HCT116 (cell line): Measurements from ENCODE around the gene STX1B. TPM values are rescaled to one million over a fixed set of nuclear protein-coding genes. Genes with fewer than 3 reads are reported as not detected.

ENCODE experiments used
- ATAC-seq: fragments of 200-7000 bp; cut with Tn5 transposase; 2 replicates; pipeline ENCODE4 v1.9.1; 2020; ENCODE audit warnings: mild to moderate bottlenecking, moderate library complexity
- BruUV-seq: library from RNA; stranded (reverse); fragments of 400-500 nt; replicated peaks from 2 replicates; lab custom pipeline; 2021; lab: Mats Ljungman, UMichigan
- CTCF ChIA-PET: fragments of 300-600 bp; sonication (Branson Sonifier 250); formaldehyde crosslinking; loops from one replicate; lab custom pipeline; 2021; ENCODE audit warnings: antibody characterized with exemption; lab: Charles Lee
- POLR2A ChIA-PET: fragments of 300-600, 350-600 bp; sonication (Branson Sonifier 250); formaldehyde crosslinking; loops from one replicate; lab custom pipeline; 2021; ENCODE audit warnings: antibody characterized with exemption; lab: Charles Lee
- RAD21 ChIA-PET, 2 experiments: fragments of 300-600 bp; sonication (Branson Sonifier 250); formaldehyde crosslinking; loops; one replicate each; lab custom pipeline; 2023; ENCODE audit warnings: low total read pairs in 2 of 2; ENCODE audit not compliant: uncharacterized antibody in 2 of 2, unreplicated experiment in 2 of 2, low non-redundant PET in 1 of 2; lab: Charles Lee
- DNase-seq: peaks from one replicate; pipeline ENCODE4 v3.0.0-alpha.2; 2010; ENCODE audit warnings: low read depth, low spot score
- H2AFZ ChIP-seq: fragments of 200-600 bp; shearing (Covaris generic), sonication (generic); 2 replicates; pipeline ENCODE4 v1.6.1; 2017; ENCODE audit warnings: low read depth, mixed run types, mixed read lengths, antibody characterized with exemption, low read length; ENCODE audit not compliant: poor library complexity, severe bottlenecking
- H3K27ac ChIP-seq: 2 replicates; pipeline ENCODE4 v1.5.1; 2012; ENCODE audit warnings: low read depth, low read length
- H3K27me3 ChIP-seq: fragments of 200-600 bp; sonication (generic); 2 replicates; pipeline ENCODE4 v1.6.1; 2016; ENCODE audit warnings: mixed run types, low read length, mixed read lengths; ENCODE audit not compliant: insufficient read depth
- H3K36me3 ChIP-seq, 2 experiments: fragments of 200-500 bp in 1 of 2; fragments of 200-600 bp in 1 of 2; sonication (Bioruptor generic) in 1 of 2; sonication (generic) in 1 of 2; 2 replicates each; pipeline versions ENCODE4 v1.5.1 to v1.6.1; 2014 to 2016; ENCODE audit warnings: low read length in 2 of 2, inconsistent platforms in 1 of 2, mixed read lengths in 1 of 2, mixed run types in 1 of 2; ENCODE audit not compliant: insufficient read depth in 2 of 2, control insufficient read depth in 1 of 2
- H3K4me1 ChIP-seq, 2 experiments: fragments of 200-600 bp in 1 of 2; sonication (generic) in 1 of 2; 2 replicates each; pipeline versions ENCODE4 v1.5.1 to v1.6.1; 2012 to 2017; ENCODE audit warnings: low read length in 2 of 2, inconsistent platforms in 1 of 2, mild to moderate bottlenecking in 1 of 2, mixed read lengths in 1 of 2, mixed run types in 1 of 2, moderate library complexity in 1 of 2; ENCODE audit not compliant: insufficient read depth in 2 of 2, control insufficient read depth in 1 of 2
- H3K4me2 ChIP-seq: fragments of 200-600 bp; sonication (generic); 2 replicates; pipeline ENCODE4 v1.6.1; 2017; ENCODE audit warnings: mixed run types, low read length, mixed read lengths
- H3K4me3 ChIP-seq, 2 experiments: fragments of 200-600 bp in 1 of 2; sonication (generic) in 1 of 2; replicated peaks in 1 of 2; 2 replicates each; pipeline ENCODE4 v1.5.1; 2011 to 2016; ENCODE audit warnings: low read length in 2 of 2, control low read depth in 1 of 2, low read depth in 1 of 2, mild to moderate bottlenecking in 1 of 2, mixed read lengths in 1 of 2, mixed run types in 1 of 2
- H3K79me2 ChIP-seq: fragments of 200-600 bp; sonication (generic); 2 replicates; pipeline ENCODE4 v1.6.1; 2017; ENCODE audit warnings: mild to moderate bottlenecking, mixed run types, low read length, moderate library complexity, mixed read lengths; ENCODE audit not compliant: insufficient read depth
- H3K9ac ChIP-seq: fragments of 200-600 bp; sonication (generic); 2 replicates; pipeline ENCODE4 v1.6.1; 2016; ENCODE audit warnings: low read length, mixed read lengths
- H3K9me2 ChIP-seq: fragments of 200-600 bp; sonication (generic), shearing (Covaris generic); 2 replicates; pipeline ENCODE4 v1.6.1; 2017; ENCODE audit warnings: mixed run types, mild to moderate bottlenecking, moderate library complexity; ENCODE audit not compliant: insufficient read depth
- H3K9me3 ChIP-seq, 2 experiments: fragments of 200-500 bp in 1 of 2; fragments of 200-600 bp in 1 of 2; sonication (Bioruptor generic) in 1 of 2; sonication (generic) in 1 of 2; 2 replicates each; pipeline ENCODE4 v1.6.1; 2014 to 2017; ENCODE audit warnings: low read length in 2 of 2, mixed read lengths in 2 of 2, inconsistent platforms in 1 of 2, low read depth in 1 of 2, mild to moderate bottlenecking in 1 of 2, mixed run types in 1 of 2, moderate library complexity in 1 of 2; ENCODE audit not compliant: control insufficient read depth in 1 of 2, insufficient read depth in 1 of 2
- H4K20me1 ChIP-seq: fragments of 200-600 bp; sonication (generic), shearing (Covaris generic); 2 replicates; pipeline ENCODE4 v1.6.1; 2017; ENCODE audit warnings: mixed run types, mild to moderate bottlenecking, moderate library complexity; ENCODE audit not compliant: insufficient read depth
- CEBPB ChIP-seq: IDR thresholded peaks from 2 replicates; pipeline ENCODE4 v1.6.1; 2012; ENCODE audit warnings: low read depth
- EGR1 ChIP-seq: IDR thresholded peaks from 2 replicates; pipeline ENCODE4 v1.6.1; 2012; ENCODE audit warnings: low read depth
- EZH2 ChIP-seq: fragments of 200-600 bp; sonication (generic); IDR thresholded peaks from 2 replicates; pipeline ENCODE4 v1.6.1; 2017; ENCODE audit warnings: antibody characterized with exemption, mixed run types
- EZH2phosphoT487 ChIP-seq: fragments of 200-600 bp; IDR thresholded peaks from 2 replicates; pipeline ENCODE4 v1.6.1; 2018; ENCODE audit warnings: antibody characterized with exemption, borderline replicate concordance
- FOSL1 ChIP-seq: IDR thresholded peaks from 2 replicates; pipeline ENCODE4 v1.6.1; 2012; ENCODE audit warnings: low read depth
- JUND ChIP-seq: IDR thresholded peaks from 2 replicates; pipeline ENCODE4 v1.6.1; 2012
- POLR2A ChIP-seq: IDR thresholded peaks from 2 replicates; pipeline ENCODE4 v1.7.0; 2011; ENCODE audit warnings: borderline replicate concordance; ENCODE audit not compliant: insufficient read depth, insufficient read length; ENCODE audit errors: extremely low read depth
- POLR2AphosphoS5 ChIP-seq: IDR thresholded peaks from 2 replicates; pipeline ENCODE4 v1.6.1; 2011; ENCODE audit warnings: mild to moderate bottlenecking, low read depth, low read length, moderate library complexity
- RAD21 ChIP-seq: IDR thresholded peaks from 2 replicates; pipeline ENCODE4 v1.6.1; 2012; ENCODE audit warnings: low read depth, mild to moderate bottlenecking
- SIN3A ChIP-seq: IDR thresholded peaks from 2 replicates; pipeline ENCODE4 v1.6.1; 2012; ENCODE audit warnings: low read depth
- SRF ChIP-seq: IDR thresholded peaks from 2 replicates; pipeline ENCODE4 v1.6.1; 2012; ENCODE audit warnings: low read depth
- TCF7L2 ChIP-seq: IDR thresholded peaks from 2 replicates; pipeline ENCODE4 v1.7.0; 2011; ENCODE audit warnings: borderline replicate concordance, inconsistent platforms; ENCODE audit not compliant: insufficient read depth, insufficient read length; ENCODE audit errors: extremely low read depth
- YY1 ChIP-seq: IDR thresholded peaks from 2 replicates; pipeline ENCODE4 v1.6.1; 2011; ENCODE audit warnings: low read length, low read depth, moderate library complexity, mild to moderate bottlenecking; ENCODE audit not compliant: insufficient replicate concordance; ENCODE audit errors: extremely low read depth
- ZFX ChIP-seq: fragments of 450-650 bp; IDR thresholded peaks from 2 replicates; pipeline ENCODE4 v1.6.1; 2017
- ZNF274 ChIP-seq: fragments of 200-500 bp; sonication (Bioruptor generic); IDR thresholded peaks from 2 replicates; pipeline ENCODE4 v1.6.1; 2014; ENCODE audit warnings: mild to moderate bottlenecking, low read depth, low read length, inconsistent platforms
- intact Hi-C: fragments of 100-400 bp; cut with micrococcal nuclease; formaldehyde crosslinking; loops from 2 replicates; pipeline ENCODE4 v1.10.0; 2022
- total RNA-seq: library from RNA; stranded (reverse); gene quantifications from one replicate; pipeline ENCODE4 v1.2.1, GENCODE V29; 2021; ENCODE audit not compliant: unreplicated experiment
- TF ChIP-seq, protein P1 (sequence below), 3 experiments: fragments of 200-600 bp in 1 of 3; sonication (generic) in 1 of 3; IDR thresholded peaks in 2 of 3; conservative IDR thresholded peaks in 1 of 3; 2 replicates each; pipeline ENCODE4 v1.5.1; 2012 to 2017; ENCODE audit warnings: low read depth in 2 of 3, low read length in 2 of 3, antibody characterized with exemption in 1 of 3, borderline replicate concordance in 1 of 3, control low read depth in 1 of 3, mild to moderate bottlenecking in 1 of 3, mixed read lengths in 1 of 3, mixed run types in 1 of 3, moderate library complexity in 1 of 3; ENCODE audit not compliant: insufficient read depth in 1 of 3
- TF ChIP-seq, protein P2 (sequence below): IDR thresholded peaks from 2 replicates; pipeline ENCODE4 v1.6.1; 2012
- TF ChIP-seq, protein P3 (sequence below): IDR thresholded peaks from 2 replicates; pipeline ENCODE4 v1.6.1; 2012; ENCODE audit warnings: low read depth
- TF ChIP-seq, protein P4 (sequence below): IDR thresholded peaks from 2 replicates; pipeline ENCODE4 v1.6.1; 2011; ENCODE audit warnings: mild to moderate bottlenecking, low read length, moderate library complexity; ENCODE audit not compliant: insufficient replicate concordance; ENCODE audit errors: extremely low read depth

STX1B gene
- total RNA-seq, 1 experiment from 2014 or later: 1.6 TPM

DNA sequence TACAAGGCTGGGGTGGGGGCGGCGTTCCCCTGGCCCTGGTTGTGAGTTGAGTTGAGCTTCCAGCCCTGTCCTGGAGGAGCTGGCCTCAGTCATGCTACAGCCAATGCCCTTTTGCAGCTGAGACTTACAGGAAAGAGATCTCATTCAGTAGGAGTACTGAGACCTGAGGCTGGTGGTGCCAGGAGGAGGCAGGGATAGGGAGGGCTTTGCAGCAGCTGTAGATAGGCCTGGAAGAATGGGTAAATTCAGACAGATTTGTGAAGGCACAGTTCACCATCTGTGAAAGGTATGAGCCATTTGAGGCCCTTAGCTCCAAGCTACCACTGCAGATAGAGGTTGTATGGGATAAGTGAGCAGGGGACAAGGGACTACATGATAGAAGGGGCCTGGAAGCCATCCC is 28.6 kb upstream of the STX1B start:
- ChIA-PET RAD21 (no interaction called here), POLR2A (no interaction called here), CTCF (no interaction called here)
- Histone ChIP-seq H3K9me3 (no peaks in the 10 kb centered on the region), H3K9me2 (no peaks in the 10 kb centered on the region), H3K4me2 (no peak overlapping the region), H3K4me3 (no peak overlapping the region), H3K9ac (no peak overlapping the region), H2AFZ (no peak overlapping the region), H3K4me1 (peaks cover 0 to 6% of the 10 kb centered on the region in 2 experiments; a peak in 1 of 4 replicates), H3K36me3 (peaks cover 0 to 3% of the 10 kb centered on the region in 2 experiments; a peak in 2 of 4 replicates), H4K20me1 (no peaks in the 10 kb centered on the region), H3K79me2 (peaks cover 7% of the 10 kb centered on the region; the same call in 1 of the 2 replicates), H3K27ac (no peak overlapping the region), H3K27me3 (no peaks in the 10 kb centered on the region)
- ATAC-seq (no peak), DNase-seq (no peak)
- BruUV-seq: no TSS peak
- intact Hi-C loops: no loop called here
- no peak for TF ChIP-seq RAD21
- no peak for TF ChIP-seq EZH2phosphoT487
- TF ChIP-seq EGR1: no peak
- TF ChIP-seq YY1: no peak
- TF ChIP-seq, protein P1, sequence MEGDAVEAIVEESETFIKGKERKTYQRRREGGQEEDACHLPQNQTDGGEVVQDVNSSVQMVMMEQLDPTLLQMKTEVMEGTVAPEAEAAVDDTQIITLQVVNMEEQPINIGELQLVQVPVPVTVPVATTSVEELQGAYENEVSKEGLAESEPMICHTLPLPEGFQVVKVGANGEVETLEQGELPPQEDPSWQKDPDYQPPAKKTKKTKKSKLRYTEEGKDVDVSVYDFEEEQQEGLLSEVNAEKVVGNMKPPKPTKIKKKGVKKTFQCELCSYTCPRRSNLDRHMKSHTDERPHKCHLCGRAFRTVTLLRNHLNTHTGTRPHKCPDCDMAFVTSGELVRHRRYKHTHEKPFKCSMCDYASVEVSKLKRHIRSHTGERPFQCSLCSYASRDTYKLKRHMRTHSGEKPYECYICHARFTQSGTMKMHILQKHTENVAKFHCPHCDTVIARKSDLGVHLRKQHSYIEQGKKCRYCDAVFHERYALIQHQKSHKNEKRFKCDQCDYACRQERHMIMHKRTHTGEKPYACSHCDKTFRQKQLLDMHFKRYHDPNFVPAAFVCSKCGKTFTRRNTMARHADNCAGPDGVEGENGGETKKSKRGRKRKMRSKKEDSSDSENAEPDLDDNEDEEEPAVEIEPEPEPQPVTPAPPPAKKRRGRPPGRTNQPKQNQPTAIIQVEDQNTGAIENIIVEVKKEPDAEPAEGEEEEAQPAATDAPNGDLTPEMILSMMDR (IDR thresholded peaks at IDR 0.05 in 2 of 3, conservative IDR thresholded peaks at IDR 0.05 in 1 of 3; ENCODE audit: borderline replicate concordance in 1 of 3, insufficient read depth in 1 of 3, low read depth in 2 of 3, low read length in 2 of 3): no peak
- no peak for TF ChIP-seq EZH2
- TF ChIP-seq POLR2A: no peak
- TF ChIP-seq, protein P2, sequence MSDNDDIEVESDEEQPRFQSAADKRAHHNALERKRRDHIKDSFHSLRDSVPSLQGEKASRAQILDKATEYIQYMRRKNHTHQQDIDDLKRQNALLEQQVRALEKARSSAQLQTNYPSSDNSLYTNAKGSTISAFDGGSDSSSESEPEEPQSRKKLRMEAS: no peak
- no peak for TF ChIP-seq SIN3A
- TF ChIP-seq TCF7L2: no peak
- TF ChIP-seq, protein P3, sequence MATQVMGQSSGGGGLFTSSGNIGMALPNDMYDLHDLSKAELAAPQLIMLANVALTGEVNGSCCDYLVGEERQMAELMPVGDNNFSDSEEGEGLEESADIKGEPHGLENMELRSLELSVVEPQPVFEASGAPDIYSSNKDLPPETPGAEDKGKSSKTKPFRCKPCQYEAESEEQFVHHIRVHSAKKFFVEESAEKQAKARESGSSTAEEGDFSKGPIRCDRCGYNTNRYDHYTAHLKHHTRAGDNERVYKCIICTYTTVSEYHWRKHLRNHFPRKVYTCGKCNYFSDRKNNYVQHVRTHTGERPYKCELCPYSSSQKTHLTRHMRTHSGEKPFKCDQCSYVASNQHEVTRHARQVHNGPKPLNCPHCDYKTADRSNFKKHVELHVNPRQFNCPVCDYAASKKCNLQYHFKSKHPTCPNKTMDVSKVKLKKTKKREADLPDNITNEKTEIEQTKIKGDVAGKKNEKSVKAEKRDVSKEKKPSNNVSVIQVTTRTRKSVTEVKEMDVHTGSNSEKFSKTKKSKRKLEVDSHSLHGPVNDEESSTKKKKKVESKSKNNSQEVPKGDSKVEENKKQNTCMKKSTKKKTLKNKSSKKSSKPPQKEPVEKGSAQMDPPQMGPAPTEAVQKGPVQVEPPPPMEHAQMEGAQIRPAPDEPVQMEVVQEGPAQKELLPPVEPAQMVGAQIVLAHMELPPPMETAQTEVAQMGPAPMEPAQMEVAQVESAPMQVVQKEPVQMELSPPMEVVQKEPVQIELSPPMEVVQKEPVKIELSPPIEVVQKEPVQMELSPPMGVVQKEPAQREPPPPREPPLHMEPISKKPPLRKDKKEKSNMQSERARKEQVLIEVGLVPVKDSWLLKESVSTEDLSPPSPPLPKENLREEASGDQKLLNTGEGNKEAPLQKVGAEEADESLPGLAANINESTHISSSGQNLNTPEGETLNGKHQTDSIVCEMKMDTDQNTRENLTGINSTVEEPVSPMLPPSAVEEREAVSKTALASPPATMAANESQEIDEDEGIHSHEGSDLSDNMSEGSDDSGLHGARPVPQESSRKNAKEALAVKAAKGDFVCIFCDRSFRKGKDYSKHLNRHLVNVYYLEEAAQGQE: no peak
- no peak for TF ChIP-seq POLR2AphosphoS5
- no peak for TF ChIP-seq CEBPB
- no peak for TF ChIP-seq SRF
- no peak for TF ChIP-seq JUND
- no peak for TF ChIP-seq ZFX
- TF ChIP-seq ZNF274: no peak
- TF ChIP-seq, protein P4, sequence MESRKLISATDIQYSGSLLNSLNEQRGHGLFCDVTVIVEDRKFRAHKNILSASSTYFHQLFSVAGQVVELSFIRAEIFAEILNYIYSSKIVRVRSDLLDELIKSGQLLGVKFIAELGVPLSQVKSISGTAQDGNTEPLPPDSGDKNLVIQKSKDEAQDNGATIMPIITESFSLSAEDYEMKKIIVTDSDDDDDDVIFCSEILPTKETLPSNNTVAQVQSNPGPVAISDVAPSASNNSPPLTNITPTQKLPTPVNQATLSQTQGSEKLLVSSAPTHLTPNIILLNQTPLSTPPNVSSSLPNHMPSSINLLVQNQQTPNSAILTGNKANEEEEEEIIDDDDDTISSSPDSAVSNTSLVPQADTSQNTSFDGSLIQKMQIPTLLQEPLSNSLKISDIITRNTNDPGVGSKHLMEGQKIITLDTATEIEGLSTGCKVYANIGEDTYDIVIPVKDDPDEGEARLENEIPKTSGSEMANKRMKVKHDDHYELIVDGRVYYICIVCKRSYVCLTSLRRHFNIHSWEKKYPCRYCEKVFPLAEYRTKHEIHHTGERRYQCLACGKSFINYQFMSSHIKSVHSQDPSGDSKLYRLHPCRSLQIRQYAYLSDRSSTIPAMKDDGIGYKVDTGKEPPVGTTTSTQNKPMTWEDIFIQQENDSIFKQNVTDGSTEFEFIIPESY: no peak
- no peak for TF ChIP-seq FOSL1
- TF ChIP-seq, all 23 proteins: peak for 0
